Inflammatory macrophage treated with lipopolysaccharide for 1 hour (primary cell): ENCODE measurements around the gene KCNH1.
"Not testable (repeated sequence)": the region's sequence is repeated elsewhere in the genome, so short reads cannot be mapped to it uniquely, and the experiment has no call there.

Experiments
- DNase-seq, 2 donors: peaks; one replicate each; pipeline ENCODE4 v3.0.0-alpha.2; 2020 to 2022

The KCNH1 gene

DNA sequence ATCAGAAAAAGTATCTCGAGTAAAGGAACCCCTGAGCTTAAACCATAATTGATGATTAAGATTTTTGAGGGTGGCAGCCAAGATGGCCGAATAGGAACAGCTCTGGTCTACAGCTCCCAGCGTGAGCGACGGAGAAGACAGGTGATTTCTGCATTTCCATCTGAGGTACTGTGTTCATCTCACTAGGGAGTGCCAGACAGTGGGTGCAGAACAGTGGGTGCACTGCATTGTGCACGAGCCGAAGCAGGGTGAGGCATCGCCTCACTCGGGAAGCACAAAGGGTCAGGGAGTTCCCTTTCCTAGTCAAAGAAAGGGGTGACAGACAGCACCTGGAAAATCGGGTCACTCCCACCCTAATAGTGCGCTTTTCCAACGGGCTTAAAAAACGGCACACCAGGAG is 138.0 kb downstream of the KCNH1 start:
- DNase-seq: not testable (repeated sequence)

DNA sequence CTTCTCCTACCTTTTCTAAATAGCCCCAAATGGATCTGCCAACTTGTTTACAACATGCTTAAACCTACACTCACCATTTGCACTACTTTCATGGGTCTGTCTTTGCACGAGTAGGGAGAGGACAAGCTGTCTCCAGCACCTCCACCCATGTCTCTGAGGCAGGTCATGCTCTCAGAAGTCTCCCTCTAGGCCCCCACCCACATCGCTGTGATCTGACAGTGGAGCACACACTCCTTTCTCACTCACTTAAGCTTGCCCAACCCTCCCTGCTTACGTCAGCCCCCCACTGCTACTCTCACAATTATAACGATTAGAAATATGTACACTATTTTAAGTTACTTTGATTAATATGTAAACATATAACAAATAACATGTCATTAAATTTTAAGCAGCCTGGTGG is 141.1 kb downstream of the KCNH1 start:
- no peak for DNase-seq

- DNase-seq: no peak
Observed at GRCh38 chr1:210989905-210990304, 144.0 kb downstream of the KCNH1 start.

DNA sequence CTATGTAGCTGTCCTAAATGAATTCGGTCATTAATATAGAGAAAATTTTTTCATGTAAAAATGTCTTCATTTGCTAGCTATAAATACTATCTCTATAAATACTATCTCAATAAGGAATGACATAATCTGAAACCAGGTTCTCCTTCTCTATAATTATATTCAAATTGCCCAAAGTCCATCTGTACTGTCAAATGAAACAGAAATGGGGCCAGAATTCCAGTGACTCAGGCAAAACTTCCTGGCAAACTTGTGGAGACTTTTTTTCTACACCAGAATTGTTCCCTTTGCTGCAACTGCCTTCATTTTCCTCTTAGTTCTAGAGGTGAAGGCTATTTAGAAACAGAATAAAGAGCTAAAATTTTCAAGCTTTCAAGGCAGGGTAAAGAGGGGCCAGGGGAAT is 152.5 kb downstream of the KCNH1 start:
- no peak for DNase-seq

DNA sequence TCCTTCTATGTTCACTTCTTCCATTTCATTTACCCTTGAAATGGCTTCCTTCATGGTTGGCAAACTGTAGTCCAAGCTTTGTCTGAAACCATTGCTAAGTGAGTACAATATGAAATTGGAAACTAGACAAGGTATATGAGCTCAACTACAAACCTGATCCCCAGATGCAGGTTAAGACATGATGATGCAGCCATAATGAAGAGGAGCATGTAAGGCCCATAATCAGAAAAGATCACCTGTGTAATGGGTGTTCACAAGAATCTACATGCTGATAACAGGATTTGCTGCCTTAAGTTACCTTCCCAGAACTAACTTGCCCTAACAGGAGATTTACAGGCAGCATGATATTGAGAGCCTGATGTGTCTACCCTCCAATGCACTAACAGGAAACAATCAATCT is 153.9 kb downstream of the KCNH1 start:
- DNase-seq: no peak

GRCh38 chr1:210978974-210979354 is 155.0 kb downstream of the KCNH1 start:
- DNase-seq: no peak

- no peak for DNase-seq
Observed at GRCh38 chr1:210978316-210978973, 155.5 kb downstream of the KCNH1 start.

DNA sequence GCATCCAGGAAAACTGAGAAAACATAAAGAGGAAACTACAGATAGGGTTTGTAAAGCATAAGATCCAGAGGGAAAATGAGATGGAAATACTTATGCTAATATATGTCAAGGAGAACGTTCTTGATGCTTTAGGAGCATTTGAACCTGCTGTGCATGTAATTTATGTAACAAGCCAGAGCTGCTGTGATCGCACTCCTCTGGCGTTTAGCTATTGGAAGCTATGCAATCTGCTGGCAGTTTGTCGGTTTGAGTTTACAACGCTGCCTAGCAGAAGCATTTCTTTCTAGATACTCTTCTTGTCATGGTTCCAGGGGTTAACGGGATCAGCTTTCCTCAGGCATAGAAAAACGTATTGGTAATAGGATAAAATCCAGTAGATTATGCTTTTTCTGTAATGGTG is 182.7 kb downstream of the KCNH1 start:
- DNase-seq: no peak

GRCh38 chr1:210949940-210950546 is 183.9 kb downstream of the KCNH1 start:
- DNase-seq: peak; percentile 0 to 33

DNA sequence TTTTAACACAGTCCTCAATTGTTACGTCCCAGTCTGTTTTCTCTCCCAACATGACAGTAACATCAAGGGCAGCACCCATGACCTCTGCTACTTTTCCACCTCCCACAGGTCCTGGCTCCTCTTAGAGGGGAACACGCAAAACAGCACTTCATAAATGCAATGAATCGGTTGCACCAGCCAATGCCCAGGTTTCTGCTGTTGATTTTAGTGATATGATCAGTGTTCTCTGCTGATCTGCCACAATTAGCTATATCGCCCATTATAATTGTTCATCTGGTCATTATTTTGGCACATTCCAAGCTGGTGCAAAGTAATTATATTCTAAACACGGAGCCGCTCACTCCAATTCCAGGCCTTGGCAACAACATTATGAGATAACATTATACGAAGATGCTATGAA is 184.5 kb downstream of the KCNH1 start:
- no peak for DNase-seq

- DNase-seq: no peak
Observed at GRCh38 chr1:210949039-210949438, 184.9 kb downstream of the KCNH1 start.

DNA sequence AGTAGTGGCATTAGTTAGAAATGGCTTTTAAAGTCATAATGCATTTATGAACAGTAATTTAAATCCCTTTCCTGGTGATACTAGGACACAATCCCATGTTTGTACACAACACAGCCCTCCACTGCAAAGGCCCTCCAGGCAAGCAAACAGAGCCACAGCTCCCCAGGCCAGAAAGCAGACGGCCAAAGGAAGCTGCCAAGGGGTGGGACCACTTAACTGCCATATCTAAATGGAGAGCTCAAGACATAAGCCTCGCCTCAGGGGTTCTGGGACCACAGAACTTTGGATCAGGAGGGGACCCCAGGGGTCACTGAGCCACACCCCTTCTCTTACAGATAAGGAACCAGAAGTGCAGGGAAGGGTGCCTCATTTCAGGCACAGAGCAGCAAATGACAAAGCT is 189.7 kb downstream of the KCNH1 start:
- DNase-seq: no peak

- no peak for DNase-seq
Observed at GRCh38 chr1:210942513-210942912, 191.4 kb downstream of the KCNH1 start.

DNA sequence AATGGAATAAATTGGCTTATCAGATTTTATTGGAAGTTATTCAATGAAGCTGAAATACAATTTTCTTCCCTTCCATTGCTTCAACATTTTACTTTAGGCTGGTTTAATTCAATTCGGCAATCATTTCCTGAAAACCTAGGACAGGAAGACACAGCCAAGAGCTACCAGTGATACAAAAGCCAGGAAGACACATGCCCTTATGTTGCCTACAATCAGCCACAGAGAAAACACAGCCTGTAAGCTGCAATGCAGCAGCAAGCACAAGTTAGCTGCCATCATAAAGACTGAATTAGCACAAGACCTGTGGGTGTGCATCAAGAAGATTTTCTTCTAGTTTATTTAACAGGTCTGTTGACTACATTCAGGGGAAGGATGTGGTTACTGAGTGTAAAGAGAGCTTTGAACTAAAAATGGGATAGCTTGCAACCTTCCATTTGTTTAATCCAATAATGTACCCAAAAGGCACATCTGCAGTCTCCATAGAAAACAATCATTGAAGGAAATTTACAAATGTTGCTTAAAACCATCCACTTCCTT is 193.8 kb downstream of the KCNH1 start:
- DNase-seq: no peak

DNA sequence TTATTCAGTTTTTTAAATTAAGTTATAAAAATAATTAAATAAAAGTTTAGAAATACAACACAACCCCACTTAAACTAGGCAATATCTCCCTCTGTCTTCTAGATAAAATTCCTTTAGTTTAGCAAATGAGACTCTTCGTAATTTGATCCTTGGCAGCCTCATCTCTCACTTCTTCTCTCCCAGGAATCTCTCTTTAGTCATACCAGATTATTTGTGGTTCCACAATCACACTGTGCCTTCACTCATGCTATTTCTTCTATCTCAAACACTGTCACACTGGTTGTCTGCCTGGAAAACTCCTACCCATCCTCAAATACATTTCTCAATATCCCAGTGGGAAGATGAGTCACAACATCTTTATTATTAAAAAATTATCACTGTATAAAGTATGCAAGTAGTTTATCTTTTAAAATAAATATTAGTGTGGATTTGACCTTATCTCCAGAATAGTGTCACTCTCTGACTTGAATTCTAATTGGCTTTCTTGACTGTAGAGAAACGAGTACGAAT is 195.5 kb downstream of the KCNH1 start:
- DNase-seq: no peak

GRCh38 chr1:210937846-210938245 is 196.1 kb downstream of the KCNH1 start:
- DNase-seq: no peak

GRCh38 chr1:210935905-210936304 is 198.0 kb downstream of the KCNH1 start:
- no peak for DNase-seq

GRCh38 chr1:210932104-210932503 is 201.8 kb downstream of the KCNH1 start:
- no peak for DNase-seq

- no peak for DNase-seq
Observed at GRCh38 chr1:210922666-210923065, 211.3 kb downstream of the KCNH1 start.

DNA sequence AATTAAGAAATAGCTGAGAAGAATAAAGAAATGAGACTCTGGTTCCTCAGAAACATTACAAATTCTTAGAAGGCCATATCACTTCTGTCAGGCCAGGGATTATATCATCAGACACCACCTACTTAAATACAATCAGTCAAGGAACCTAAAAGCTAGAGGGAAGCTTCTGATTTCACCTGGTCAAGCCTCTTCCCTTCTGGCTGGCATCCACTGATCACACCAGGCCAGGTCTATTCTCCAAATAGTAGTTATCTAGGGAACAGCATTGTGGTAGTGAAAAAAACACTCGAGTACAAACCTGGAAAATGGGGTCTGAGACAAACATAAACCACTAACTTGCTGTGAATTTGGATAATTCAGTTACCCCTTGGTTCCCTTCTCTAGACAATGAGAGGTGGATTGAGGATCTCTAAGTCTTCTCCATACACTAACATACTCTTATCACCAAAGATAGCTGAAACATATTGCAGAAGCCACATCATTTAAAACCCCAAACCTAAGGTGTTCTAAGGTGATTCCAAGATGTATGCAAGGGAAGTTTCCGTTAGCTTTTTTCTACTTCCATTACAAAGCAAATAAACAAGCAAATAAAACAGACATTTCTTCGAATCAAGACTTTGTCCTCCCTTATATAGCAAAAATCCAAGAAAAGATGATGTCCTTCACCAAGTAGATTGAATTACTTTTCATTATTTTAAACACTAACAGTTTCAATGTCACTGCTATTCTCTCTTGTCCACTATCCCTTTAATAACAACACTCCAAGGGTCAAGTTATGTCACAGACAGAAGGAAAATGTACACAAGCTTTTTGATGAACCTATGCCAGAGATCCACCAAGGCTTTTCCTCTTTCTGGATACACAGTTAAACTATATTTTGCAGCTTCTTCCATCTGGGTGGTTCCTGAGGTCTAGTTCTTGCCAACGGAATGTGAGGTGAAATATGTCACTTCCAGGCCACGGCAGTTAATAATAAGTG is 212.9 kb downstream of the KCNH1 start:
- no peak for DNase-seq

GRCh38 chr1:210920258-210920657 is 213.7 kb downstream of the KCNH1 start:
- peak in 1 of 2 donors; percentile 25 for DNase-seq

- DNase-seq: no peak
Observed at GRCh38 chr1:210918893-210919292, 215.1 kb downstream of the KCNH1 start.

DNA sequence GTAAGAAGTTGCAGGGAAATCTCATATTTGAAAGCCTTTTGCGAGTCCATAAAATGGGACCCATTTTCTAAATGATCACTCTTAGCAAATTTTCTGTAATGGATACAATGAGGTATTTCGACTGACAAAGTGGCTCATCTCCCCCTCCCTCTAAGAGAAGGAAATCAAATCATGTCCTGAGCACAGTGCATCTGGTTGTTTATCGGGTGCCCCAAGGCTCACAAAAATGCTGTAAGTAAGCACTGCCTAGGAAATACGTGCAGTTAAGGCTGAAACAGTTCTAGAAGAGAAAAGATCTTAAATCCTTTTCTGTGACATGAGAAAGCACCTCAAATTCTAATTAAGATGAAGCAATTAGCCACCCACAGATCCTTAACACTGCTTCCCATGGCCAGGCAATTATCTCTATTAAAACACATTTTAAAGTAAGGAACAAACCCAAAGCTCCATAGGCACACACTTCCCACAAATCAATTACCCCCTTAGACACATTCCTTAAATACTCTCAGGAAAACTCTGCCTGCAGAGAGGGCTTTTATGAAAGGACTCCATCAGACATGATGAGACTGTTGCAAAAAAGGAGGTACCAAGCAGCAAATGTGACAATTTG is 216.3 kb downstream of the KCNH1 start:
- DNase-seq: no peak
